Measurements from ENCODE around the gene PYDC1. TPM values are rescaled to one million over a fixed set of nuclear protein-coding genes. Genes with fewer than 3 reads are reported as not detected.
"Not testable (repeated sequence)": the region's sequence is repeated elsewhere in the genome, so short reads cannot be mapped to it uniquely, and the experiment has no call there.

PYDC1 gene
- total RNA-seq, 1 experiment from 2014 or later: 1.9 TPM

- POLR2A ChIA-PET; DNase-seq (ENCODE audit: low spot score); CTCF ChIA-PET; H3K27ac Mint-ChIP-seq; H3K9me3 Mint-ChIP-seq; ATAC-seq; H3K4me3 Mint-ChIP-seq; H3K27me3 Mint-ChIP-seq (ENCODE audit: low read depth): not testable (repeated sequence)
- peaks cover 62% of the 10 kb centered on the region for H3K36me3 Mint-ChIP-seq
- peaks cover 10% of the 10 kb centered on the region; the same call in 1 of the 2 replicates for H3K4me1 Mint-ChIP-seq
Measured at GRCh38 chr16:31195861-31196260, 21.1 kb downstream of the PYDC1 start.

GRCh38 chr16:31194898-31195297, 22.0 kb downstream of the PYDC1 start:
- POLR2A ChIA-PET: interaction anchor here (1.3 kb wide), 1 partner anchor 15 kb away, joined by 7 read pairs; the partner anchor contains the start of gene FUS
- peaks cover 71% of the 10 kb centered on the region for H3K36me3 Mint-ChIP-seq
- H3K4me1 Mint-ChIP-seq: peaks cover 7% of the 10 kb centered on the region; the same call in 1 of the 2 replicates
- ATAC-seq (no peak), DNase-seq (ENCODE audit: low spot score) (no peak)
- no peak overlapping the region for H3K4me3 Mint-ChIP-seq
- CTCF ChIA-PET: no interaction called here
- no peak overlapping the region for H3K27ac Mint-ChIP-seq
- H3K9me3 Mint-ChIP-seq: no peaks in the 10 kb centered on the region
- TF ChIP-seq AFF4 (CRISPR knock-in tag; IDR thresholded peaks at IDR 0.05; ENCODE audit: borderline replicate concordance) (no peak), NR3C1 (CRISPR knock-in tag; conservative IDR thresholded peaks at IDR 0.05; ENCODE audit: low read depth) (no peak), GTF2I (CRISPR knock-in tag; conservative IDR thresholded peaks at IDR 0.05) (no peak), JAZF1 (CRISPR knock-in tag; IDR thresholded peaks at IDR 0.05) (no peak), ZNF219 (CRISPR knock-in tag; IDR thresholded peaks at IDR 0.05; ENCODE audit: borderline replicate concordance) (no peak), SOX15 (CRISPR knock-in tag; IDR thresholded peaks at IDR 0.05) (no peak), ZNF425 (CRISPR knock-in tag; conservative IDR thresholded peaks at IDR 0.05) (no peak), TEAD4 (CRISPR knock-in tag; IDR thresholded peaks at IDR 0.05) (no peak)
- H3K27me3 Mint-ChIP-seq (ENCODE audit: low read depth): no peaks in the 10 kb centered on the region

- H3K36me3 Mint-ChIP-seq: peaks cover 75% of the 10 kb centered on the region
- no peaks in the 10 kb centered on the region for H3K9me3 Mint-ChIP-seq
- H3K27ac Mint-ChIP-seq: no peak overlapping the region
- no peak for ATAC-seq
- ChIA-PET CTCF (interaction anchor here (1.1 kb wide), 1 partner anchor 189 kb away, joined by 3 read pairs; no protein-coding TSS in a partner anchor), POLR2A (interaction anchor here (0.7 to 1.5 kb wide), 3 partner anchors 8 to 163 kb away, joined by 4 to 7 read pairs (median 5); partner anchors contain the start of genes FUS and PYCARD)
- H3K4me3 Mint-ChIP-seq: no peak overlapping the region
- no peaks in the 10 kb centered on the region for H3K4me1 Mint-ChIP-seq
- no peaks in the 10 kb centered on the region for H3K27me3 Mint-ChIP-seq (ENCODE audit: low read depth)
- DNase-seq (ENCODE audit: low spot score): no peak
- TF ChIP-seq ARID4B (CRISPR knock-in tag; IDR thresholded peaks at IDR 0.05; ENCODE audit: borderline replicate concordance) (no peak), OVOL2 (CRISPR knock-in tag; IDR thresholded peaks at IDR 0.05; ENCODE audit: borderline replicate concordance) (no peak), FOXK1 (CRISPR knock-in tag; IDR thresholded peaks at IDR 0.05) (no peak), ZSCAN18 (CRISPR knock-in tag; IDR thresholded peaks at IDR 0.05) (no peak), NFYB (CRISPR knock-in tag; conservative IDR thresholded peaks at IDR 0.05; ENCODE audit: low read depth) (no peak), USF1 (CRISPR knock-in tag; IDR thresholded peaks at IDR 0.05) (no peak), ZNF232 (CRISPR knock-in tag; IDR thresholded peaks at IDR 0.05) (no peak), GTF2I (CRISPR knock-in tag; conservative IDR thresholded peaks at IDR 0.05) (no peak), ZNF317 (CRISPR knock-in tag; IDR thresholded peaks at IDR 0.05; ENCODE audit: borderline replicate concordance, low read depth) (no peak), RELA (CRISPR knock-in tag; IDR thresholded peaks at IDR 0.05; ENCODE audit: borderline replicate concordance) (no peak), ATF1 (CRISPR knock-in tag; IDR thresholded peaks at IDR 0.05) (no peak), ZNF416 (CRISPR knock-in tag; IDR thresholded peaks at IDR 0.05) (no peak), NR3C1 (CRISPR knock-in tag; conservative IDR thresholded peaks at IDR 0.05; ENCODE audit: low read depth) (no peak)
Measured at GRCh38 chr16:31193874-31194273, 23.1 kb downstream of the PYDC1 start.

Measured in WTC11 (cell line).